ENCODE data around the gene SLMAP.
A peak's percentile ranks its signal among the peaks of the same experiment; 100 is the strongest.

The SLMAP gene

GRCh38 chr3:57755741-57756527, at the start of gene SLMAP:
Gene SLMAP, plus strand, starts transcription at chr3:57756309. Its CDS starts 1,343 bp downstream, at chr3:57757652.
- peak; percentile 92 for DNase-seq (ENCODE audit: low read depth)

GRCh38 chr3:57706462-57706861, 49.6 kb upstream of the SLMAP start:
- no peak for DNase-seq (ENCODE audit: low read depth)

GRCh38 chr3:57709031-57709430, 47.1 kb upstream of the SLMAP start:
- DNase-seq (ENCODE audit: low read depth), result no peak

- no peak for DNase-seq (ENCODE audit: low read depth)
These were observed 46.5 kb upstream of the SLMAP start for GRCh38 chr3:57709559-57709958.

- DNase-seq (ENCODE audit: low read depth), result no peak
These were observed 40.4 kb upstream of the SLMAP start for GRCh38 chr3:57715686-57716085.

GRCh38 chr3:57717205-57717868, 38.8 kb upstream of the SLMAP start:
- DNase-seq (ENCODE audit: low read depth), result no peak

- DNase-seq (ENCODE audit: low read depth), result no peak
These were observed 38.0 kb upstream of the SLMAP start for GRCh38 chr3:57718118-57718517.

GRCh38 chr3:57726397-57726796, 29.7 kb upstream of the SLMAP start:
- DNase-seq (ENCODE audit: low read depth), result no peak

GRCh38 chr3:57727106-57727505, 29.0 kb upstream of the SLMAP start:
- no peak for DNase-seq (ENCODE audit: low read depth)

GRCh38 chr3:57729334-57730045, 26.6 kb upstream of the SLMAP start:
- no peak for DNase-seq (ENCODE audit: low read depth)

- no peak for DNase-seq (ENCODE audit: low read depth)
These were observed 25.4 kb upstream of the SLMAP start for GRCh38 chr3:57730682-57731081.

- DNase-seq (ENCODE audit: low read depth), result no peak
These were observed 24.8 kb upstream of the SLMAP start for GRCh38 chr3:57731311-57731710.

- no peak for DNase-seq (ENCODE audit: low read depth)
These were observed 22.3 kb upstream of the SLMAP start for GRCh38 chr3:57733790-57734189.

- no peak for DNase-seq (ENCODE audit: low read depth)
These were observed 20.7 kb upstream of the SLMAP start for GRCh38 chr3:57735405-57735804.

- no peak for DNase-seq (ENCODE audit: low read depth)
These were observed 18.3 kb upstream of the SLMAP start for GRCh38 chr3:57737840-57738239.

- no peak for DNase-seq (ENCODE audit: low read depth)
These were observed 17.7 kb upstream of the SLMAP start for GRCh38 chr3:57738391-57738790.

- no peak for DNase-seq (ENCODE audit: low read depth)
These were observed 16.1 kb upstream of the SLMAP start for GRCh38 chr3:57740027-57740426.

- no peak for DNase-seq (ENCODE audit: low read depth)
These were observed 12.6 kb upstream of the SLMAP start for GRCh38 chr3:57743496-57743895.

- no peak for DNase-seq (ENCODE audit: low read depth)
These were observed 11.0 kb upstream of the SLMAP start for GRCh38 chr3:57745101-57745500.

- no peak for DNase-seq (ENCODE audit: low read depth)
These were observed 9.7 kb upstream of the SLMAP start for GRCh38 chr3:57746156-57747010.

- DNase-seq (ENCODE audit: low read depth), result no peak
These were observed 6.6 kb upstream of the SLMAP start for GRCh38 chr3:57749542-57749941.

- DNase-seq (ENCODE audit: low read depth), result no peak
These were observed 3.8 kb upstream of the SLMAP start for GRCh38 chr3:57752307-57752706.
